CD14-positive monocyte (primary cell): Measurements from ENCODE around the gene CHST6. TPM values are rescaled to one million over a fixed set of nuclear protein-coding genes. Genes with fewer than 3 reads are reported as not detected.
"Not testable (repeated sequence)": the region's sequence is repeated elsewhere in the genome, so short reads cannot be mapped to it uniquely, and the experiment has no call there.

ENCODE experiments used
- DNase-seq, 3 donors: peaks; one replicate each; pipeline ENCODE4 v3.0.0-alpha.2; 2011 to 2022
- H2AFZ ChIP-seq: 2 replicates; pipeline ENCODE4 v1.6.0; 2012; ENCODE audit warnings: mild to moderate bottlenecking, low read depth, low read length, inconsistent platforms; ENCODE audit not compliant: insufficient read depth, poor library complexity, severe bottlenecking
- H3K27ac ChIP-seq, 2 donors: 1 replicate in 1 of 2; 2 replicates in 1 of 2; pipeline ENCODE4 v1.5.1; 2012 to 2013; ENCODE audit warnings: low read length in 2 of 2, control low read depth in 1 of 2, inconsistent platforms in 1 of 2, low read depth in 1 of 2, mild to moderate bottlenecking in 1 of 2
- H3K27me3 ChIP-seq, 2 donors: one replicate each; pipeline versions ENCODE4 v1.6.0 to v1.6.1; 2011 to 2013; ENCODE audit warnings: low read length in 2 of 2; ENCODE audit not compliant: control insufficient read depth in 2 of 2, insufficient read depth in 2 of 2
- H3K36me3 ChIP-seq, 2 donors: replicated peaks in 1 of 2; 1 replicate in 1 of 2; 2 replicates in 1 of 2; pipeline versions ENCODE4 v1.5.1 to v1.6.1; 2012 to 2013; ENCODE audit warnings: low read length in 2 of 2, control low read depth in 1 of 2, inconsistent platforms in 1 of 2, mild to moderate bottlenecking in 1 of 2; ENCODE audit not compliant: insufficient read depth in 2 of 2, control insufficient read depth in 1 of 2
- H3K4me1 ChIP-seq, 2 donors: 1 replicate in 1 of 2; 2 replicates in 1 of 2; pipeline versions ENCODE4 v1.5.1 to v1.6.1; 2012 to 2013; ENCODE audit warnings: low read length in 2 of 2, control low read depth in 1 of 2, inconsistent platforms in 1 of 2, mild to moderate bottlenecking in 1 of 2, moderate library complexity in 1 of 2; ENCODE audit not compliant: insufficient read depth in 2 of 2, control insufficient read depth in 1 of 2
- H3K4me2 ChIP-seq: replicated peaks from 2 replicates; pipeline ENCODE3; 2012; ENCODE audit warnings: low read length, moderate library complexity, mild to moderate bottlenecking; ENCODE audit not compliant: poor library complexity, severe bottlenecking; ENCODE audit errors: extremely low read depth
- H3K4me3 ChIP-seq, 3 experiments: fragments of 200-600 bp in 1 of 3; sonication (generic) in 1 of 3; replicated peaks in 1 of 3; 1 replicate in 2 of 3; 2 replicates in 1 of 3; pipeline ENCODE4 v1.5.1; 2011 to 2013; ENCODE audit warnings: low read length in 3 of 3, mild to moderate bottlenecking in 3 of 3, control low read depth in 2 of 3, low read depth in 2 of 3, inconsistent platforms in 1 of 3, moderate library complexity in 1 of 3
- H3K79me2 ChIP-seq: 2 replicates; pipeline ENCODE4 v1.6.0; 2012; ENCODE audit warnings: mild to moderate bottlenecking, control low read depth, inconsistent platforms, low read length, moderate library complexity; ENCODE audit not compliant: insufficient read depth
- H3K9ac ChIP-seq: 2 replicates; pipeline ENCODE4 v1.6.0; 2017; ENCODE audit warnings: low read length, mild to moderate bottlenecking; ENCODE audit not compliant: insufficient read depth, poor library complexity, severe bottlenecking
- H3K9me3 ChIP-seq, 2 donors: replicated peaks in 1 of 2; 1 replicate in 1 of 2; 2 replicates in 1 of 2; pipeline versions ENCODE4 v1.5.1 to v1.6.1; 2012 to 2013; ENCODE audit warnings: low read length in 2 of 2, control low read depth in 1 of 2; ENCODE audit not compliant: control insufficient read depth in 1 of 2, insufficient read depth in 1 of 2
- H4K20me1 ChIP-seq: 2 replicates; pipeline ENCODE4 v1.6.0; 2012; ENCODE audit warnings: mild to moderate bottlenecking, low read length, control low read depth, moderate library complexity; ENCODE audit not compliant: insufficient read depth
- H3K27ac Mint-ChIP-seq, 7 donors: one replicate each; pipeline ENCODE4 v1.8.0; 2020; ENCODE audit warnings: mild to moderate bottlenecking in 7 of 7, mixed read lengths in 7 of 7, moderate library complexity in 6 of 7, inconsistent platforms in 2 of 7
- H3K27me3 Mint-ChIP-seq, 3 donors: one replicate each; pipeline ENCODE4 v1.8.0; 2021 to 2022; ENCODE audit warnings: low read depth in 3 of 3, mild to moderate bottlenecking in 3 of 3, mixed read lengths in 3 of 3, moderate library complexity in 3 of 3, inconsistent platforms in 1 of 3
- H3K36me3 Mint-ChIP-seq, 2 donors: one replicate each; pipeline ENCODE4 v1.8.0; 2020; ENCODE audit warnings: mixed read lengths in 2 of 2, inconsistent platforms in 1 of 2, mild to moderate bottlenecking in 1 of 2
- H3K4me1 Mint-ChIP-seq: one replicate; pipeline ENCODE4 v1.8.0; 2020; ENCODE audit warnings: mild to moderate bottlenecking, mixed read lengths
- H3K4me3 Mint-ChIP-seq, 2 donors: one replicate each; pipeline ENCODE4 v1.8.0; 2020; ENCODE audit warnings: mild to moderate bottlenecking in 2 of 2, mixed read lengths in 2 of 2, moderate library complexity in 1 of 2
- H3K9me3 Mint-ChIP-seq, 7 donors: one replicate each; pipeline ENCODE4 v1.8.0; 2020 to 2022; ENCODE audit warnings: mixed read lengths in 7 of 7, mild to moderate bottlenecking in 6 of 7, moderate library complexity in 6 of 7, inconsistent platforms in 2 of 7
- WGBS: methylation state at CpG from one replicate; pipeline ENCODE4 v1.1.5; 2013; ENCODE audit warnings: missing lambda C conversion rate; ENCODE audit not compliant: insufficient coverage; 5-methylcytosine and 5-hydroxymethylcytosine counted together
- intact Hi-C, 2 donors: fragments of 100-400 bp; cut with micrococcal nuclease; formaldehyde crosslinking; loops; one replicate each; pipeline versions ENCODE4 v1.15.0 to v1.15.1; 2023
- polyA plus RNA-seq, 3 donors: library from polyadenylated mRNA; depleted of rRNA in 1 of 3; unstranded in 2 of 3; stranded (reverse) in 1 of 3; fragments of 300-500 nt in 2 of 3; fragments of >200 nt in 1 of 3; fragmentation: Illumina TruSeq in 2 of 3; gene quantifications; 1 replicate in 2 of 3; 2 replicates in 1 of 3; pipeline ENCODE4 v1.2.3, GENCODE V29; 2012 to 2021
- TF ChIP-seq, protein P1 (sequence below): fragments of 200-600 bp; IDR thresholded peaks from one replicate; pipeline ENCODE4 v1.8.0; 2022; ENCODE audit warnings: antibody characterized with exemption, mild to moderate bottlenecking

Gene CHST6
- polyA plus RNA-seq, 3 donors, result 0.03 TPM; not detected in 2

DNA sequence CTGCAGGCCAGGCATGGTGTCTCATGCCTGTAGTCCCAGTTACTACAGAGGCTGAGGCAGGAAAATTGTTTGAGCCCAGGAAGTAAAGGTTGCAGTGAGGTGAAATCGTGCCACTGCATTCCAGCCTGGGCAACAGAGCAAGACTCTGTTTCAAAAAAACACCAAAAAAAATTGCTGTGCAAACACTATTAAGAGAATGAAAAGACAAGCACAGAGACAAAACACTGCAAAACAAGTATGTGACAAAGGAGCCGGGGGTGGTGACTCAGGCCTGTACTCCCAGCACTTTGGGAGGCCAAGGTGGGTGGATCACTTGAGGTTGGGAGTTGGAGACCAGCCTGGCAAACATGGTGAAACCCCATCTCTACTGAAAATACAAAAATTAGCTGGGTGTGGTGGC, 68.7 kb downstream of the CHST6 start:
- not testable (repeated sequence) for H3K27ac ChIP-seq
- WGBS, result no CpG with 5 or more reads among the region's 2 CpGs
- H3K27ac Mint-ChIP-seq, result peak overlapping the region in 1 of 7 donors; percentile 45

DNA sequence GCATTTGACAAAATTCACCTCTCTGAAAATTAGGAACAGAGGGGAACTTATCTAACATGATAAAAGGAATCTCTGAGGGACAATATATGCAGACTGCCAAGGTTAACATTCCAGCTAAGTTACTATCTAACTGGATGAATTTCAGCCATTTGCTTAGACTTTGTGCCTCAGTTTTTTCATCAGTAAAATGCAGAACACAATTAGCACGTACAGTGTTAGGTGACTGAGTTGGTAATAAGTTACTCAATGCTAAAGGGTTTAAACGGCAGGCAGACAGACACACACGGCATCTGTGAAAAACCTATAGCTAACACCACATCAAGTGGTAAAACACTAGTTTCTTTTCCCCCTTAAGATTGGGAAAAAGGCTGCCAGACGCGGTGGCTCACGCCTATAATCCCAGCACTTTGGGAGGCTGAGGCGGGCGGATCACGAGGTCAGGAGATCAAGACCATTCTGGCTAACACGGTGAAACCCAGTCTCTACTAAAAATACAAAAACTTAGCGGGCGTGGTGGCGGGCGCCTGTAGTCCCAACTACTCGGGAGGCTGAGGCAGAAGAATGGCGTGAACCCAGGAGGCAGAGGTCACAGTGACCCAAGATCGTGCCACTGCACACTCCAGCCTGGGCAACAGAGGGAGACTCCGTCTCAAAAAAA, 71.0 kb downstream of the CHST6 start:
- not testable (repeated sequence) for H3K4me3 Mint-ChIP-seq
- WGBS, result 100% methylated on average over 7 of the region's 18 CpGs

More for the DNA sequence above, 68.7 kb downstream of the CHST6 start:
- H3K4me2 ChIP-seq, H2AFZ ChIP-seq, H4K20me1 ChIP-seq, H3K27me3 Mint-ChIP-seq, H3K9me3 Mint-ChIP-seq, H3K9me3 ChIP-seq, H3K4me1 Mint-ChIP-seq, H3K4me3 ChIP-seq, H3K36me3 ChIP-seq, DNase-seq, H3K9ac ChIP-seq, H3K27me3 ChIP-seq, H3K36me3 Mint-ChIP-seq, H3K4me1 ChIP-seq, intact Hi-C loops, H3K4me3 Mint-ChIP-seq: not testable (repeated sequence)
- H3K79me2 ChIP-seq, result peaks cover 49% of the 10 kb centered on the region

DNA sequence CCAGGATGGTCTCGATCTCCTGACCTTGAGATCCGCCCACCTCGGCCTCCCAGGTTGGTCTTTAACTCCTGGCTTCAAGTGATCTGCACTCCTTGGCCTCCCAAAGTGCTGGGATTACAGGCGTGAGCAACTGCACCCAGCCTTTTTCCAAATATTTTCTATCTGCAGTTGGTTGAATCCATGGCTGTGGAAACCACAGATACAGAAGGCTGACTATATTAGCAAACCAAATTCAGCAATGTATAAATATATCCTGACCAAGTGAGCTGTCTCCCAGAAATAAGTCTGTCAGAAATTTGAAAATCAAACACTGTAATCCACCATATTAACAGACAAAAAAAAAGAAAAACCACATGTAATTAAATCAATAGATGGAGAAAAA, 71.5 kb downstream of the CHST6 start:
- peaks cover 8 to 10% of the 10 kb centered on the region in 2 donors for H3K4me1 ChIP-seq
- H4K20me1 ChIP-seq, result peaks cover 13% of the 10 kb centered on the region
- peaks cover 56% of the 10 kb centered on the region for H3K79me2 ChIP-seq
- H3K4me2 ChIP-seq, result no peak overlapping the region
- TF ChIP-seq, protein P1, sequence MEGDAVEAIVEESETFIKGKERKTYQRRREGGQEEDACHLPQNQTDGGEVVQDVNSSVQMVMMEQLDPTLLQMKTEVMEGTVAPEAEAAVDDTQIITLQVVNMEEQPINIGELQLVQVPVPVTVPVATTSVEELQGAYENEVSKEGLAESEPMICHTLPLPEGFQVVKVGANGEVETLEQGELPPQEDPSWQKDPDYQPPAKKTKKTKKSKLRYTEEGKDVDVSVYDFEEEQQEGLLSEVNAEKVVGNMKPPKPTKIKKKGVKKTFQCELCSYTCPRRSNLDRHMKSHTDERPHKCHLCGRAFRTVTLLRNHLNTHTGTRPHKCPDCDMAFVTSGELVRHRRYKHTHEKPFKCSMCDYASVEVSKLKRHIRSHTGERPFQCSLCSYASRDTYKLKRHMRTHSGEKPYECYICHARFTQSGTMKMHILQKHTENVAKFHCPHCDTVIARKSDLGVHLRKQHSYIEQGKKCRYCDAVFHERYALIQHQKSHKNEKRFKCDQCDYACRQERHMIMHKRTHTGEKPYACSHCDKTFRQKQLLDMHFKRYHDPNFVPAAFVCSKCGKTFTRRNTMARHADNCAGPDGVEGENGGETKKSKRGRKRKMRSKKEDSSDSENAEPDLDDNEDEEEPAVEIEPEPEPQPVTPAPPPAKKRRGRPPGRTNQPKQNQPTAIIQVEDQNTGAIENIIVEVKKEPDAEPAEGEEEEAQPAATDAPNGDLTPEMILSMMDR, result no peak
- Mint-ChIP-seq H3K4me3 (no peak overlapping the region), H3K4me1 (peaks cover 15% of the 10 kb centered on the region), H3K36me3 (peaks cover 0 to 8% of the 10 kb centered on the region in 2 donors), H3K9me3 (peaks cover 0 to 4% (median 0%) of the 10 kb centered on the region in 7 donors), H3K27ac (peak overlapping the region in 1 of 7 donors; percentile 68), H3K27me3 (peaks cover 0 to 2% (median 0%) of the 10 kb centered on the region in 3 donors)
- H3K36me3 ChIP-seq, result no peaks in the 10 kb centered on the region
- H3K9me3 ChIP-seq, result no peaks in the 10 kb centered on the region
- no peak for DNase-seq
- H3K27me3 ChIP-seq, result no peaks in the 10 kb centered on the region
- no peak overlapping the region for H2AFZ ChIP-seq
- WGBS, result 100% methylated on average over 4 of the region's 4 CpGs
- intact Hi-C loops, result no loop called here
- H3K27ac ChIP-seq, result no peak overlapping the region
- no peak overlapping the region for H3K4me3 ChIP-seq
- H3K9ac ChIP-seq, result no peak overlapping the region

More for the DNA sequence above, 71.0 kb downstream of the CHST6 start:
- H3K36me3 ChIP-seq, H3K27ac Mint-ChIP-seq, H3K27me3 Mint-ChIP-seq, H3K9me3 ChIP-seq, DNase-seq, H3K9me3 Mint-ChIP-seq, H3K36me3 Mint-ChIP-seq, H3K27ac ChIP-seq, H3K9ac ChIP-seq, H2AFZ ChIP-seq, H4K20me1 ChIP-seq, H3K27me3 ChIP-seq, H3K4me2 ChIP-seq, intact Hi-C loops, H3K4me3 ChIP-seq: not testable (repeated sequence)
- H3K4me1 Mint-ChIP-seq, result peaks cover 15% of the 10 kb centered on the region
- Histone ChIP-seq H3K79me2 (peaks cover 56% of the 10 kb centered on the region), H3K4me1 (peaks cover 8 to 10% of the 10 kb centered on the region in 2 donors)
